Skin epidermis (tissue), 12 donors: Measurements from ENCODE around the gene HOXB6.

Experiments used
- H3K27ac ChIP-seq, 21 experiments: fragments of 200-600 bp; sonication (generic) in 11 of 21; one replicate each; pipeline ENCODE4 v1.5.0; 2020; ENCODE audit warnings: mild to moderate bottlenecking in 3 of 21, inconsistent platforms in 2 of 21, moderate library complexity in 2 of 21
- H3K4me3 ChIP-seq, 7 experiments: fragments of 200-600 bp; sonication (generic) in 2 of 7; one replicate each; pipeline ENCODE4 v1.5.0; 2020; ENCODE audit warnings: inconsistent platforms in 2 of 7, mild to moderate bottlenecking in 2 of 7, moderate library complexity in 1 of 7

HOXB6 gene

GRCh38 chr17:48624544-48625494 lies 20.0 kb upstream of the HOXB6 start:
- peak overlapping the region in 3 of 21 experiments; percentile 7 to 79 (median 13) for H3K27ac ChIP-seq
- H3K4me3 ChIP-seq: peak overlapping the region; percentile 5 to 25 (median 16)

GRCh38 chr17:48624118-48624517 lies 19.3 kb upstream of the HOXB6 start:
- H3K4me3 ChIP-seq: no peak overlapping the region
- H3K27ac ChIP-seq: no peak overlapping the region

GRCh38 chr17:48623583-48623982 lies 18.8 kb upstream of the HOXB6 start:
- Histone ChIP-seq H3K4me3 (no peak overlapping the region), H3K27ac (no peak overlapping the region)

GRCh38 chr17:48622857-48623256 lies 18.1 kb upstream of the HOXB6 start:
- H3K27ac ChIP-seq: no peak overlapping the region
- no peak overlapping the region for H3K4me3 ChIP-seq

DNA sequence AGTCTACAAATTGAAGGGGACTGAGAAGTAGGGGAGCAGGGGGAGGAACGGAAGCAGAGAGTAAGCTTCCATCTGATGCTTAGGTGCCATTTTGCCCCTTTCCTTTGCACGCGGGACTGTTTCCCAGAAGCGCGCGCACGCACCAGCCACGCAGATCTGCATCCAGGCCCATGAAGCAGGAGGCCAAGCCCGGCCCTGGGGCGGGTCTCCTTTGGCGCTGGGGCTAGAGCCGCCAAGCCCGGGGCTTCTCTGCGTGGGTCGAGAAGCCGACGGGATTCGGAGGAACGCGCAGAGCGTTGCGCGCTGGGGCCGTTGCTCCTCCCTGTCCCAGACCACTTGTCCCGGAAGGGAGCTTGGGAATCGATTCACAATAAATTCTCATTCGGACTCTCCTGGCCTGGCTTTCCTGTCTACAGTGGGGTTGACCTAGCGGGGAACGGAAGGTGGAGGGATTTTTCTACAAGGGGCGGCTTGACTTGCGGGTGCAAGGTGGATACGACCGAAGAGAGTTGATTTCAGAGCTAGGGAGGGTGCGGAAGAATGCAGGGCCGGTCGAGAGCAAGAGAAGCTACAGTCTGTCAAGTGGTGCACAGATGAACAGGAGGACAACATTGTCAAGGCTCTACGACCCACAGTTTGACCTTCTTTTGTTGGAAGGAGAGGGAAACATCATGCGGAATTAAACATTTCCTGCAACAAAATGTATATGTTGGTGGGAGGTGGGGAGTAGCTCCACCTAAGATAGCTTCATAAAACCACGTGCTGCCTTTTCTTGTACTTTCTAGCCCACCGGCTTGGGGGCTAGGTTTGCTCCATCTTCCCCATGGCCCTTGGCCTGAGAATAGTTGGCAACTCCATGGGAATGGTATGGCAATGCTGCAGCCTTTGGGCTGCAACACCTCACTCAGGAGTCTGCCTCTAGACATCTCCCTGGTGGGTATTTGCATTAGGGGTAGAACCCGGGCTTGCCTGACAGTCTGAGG lies 16.9 kb upstream of the HOXB6 start:
- Histone ChIP-seq H3K4me3 (no peak overlapping the region), H3K27ac (no peak overlapping the region)

GRCh38 chr17:48620461-48621139 lies 15.8 kb upstream of the HOXB6 start:
- Histone ChIP-seq H3K4me3 (no peak overlapping the region), H3K27ac (no peak overlapping the region)

- no peak overlapping the region for H3K4me3 ChIP-seq
- H3K27ac ChIP-seq: no peak overlapping the region
Measured at GRCh38 chr17:48619826-48620449, 15.2 kb upstream of the HOXB6 start.

DNA sequence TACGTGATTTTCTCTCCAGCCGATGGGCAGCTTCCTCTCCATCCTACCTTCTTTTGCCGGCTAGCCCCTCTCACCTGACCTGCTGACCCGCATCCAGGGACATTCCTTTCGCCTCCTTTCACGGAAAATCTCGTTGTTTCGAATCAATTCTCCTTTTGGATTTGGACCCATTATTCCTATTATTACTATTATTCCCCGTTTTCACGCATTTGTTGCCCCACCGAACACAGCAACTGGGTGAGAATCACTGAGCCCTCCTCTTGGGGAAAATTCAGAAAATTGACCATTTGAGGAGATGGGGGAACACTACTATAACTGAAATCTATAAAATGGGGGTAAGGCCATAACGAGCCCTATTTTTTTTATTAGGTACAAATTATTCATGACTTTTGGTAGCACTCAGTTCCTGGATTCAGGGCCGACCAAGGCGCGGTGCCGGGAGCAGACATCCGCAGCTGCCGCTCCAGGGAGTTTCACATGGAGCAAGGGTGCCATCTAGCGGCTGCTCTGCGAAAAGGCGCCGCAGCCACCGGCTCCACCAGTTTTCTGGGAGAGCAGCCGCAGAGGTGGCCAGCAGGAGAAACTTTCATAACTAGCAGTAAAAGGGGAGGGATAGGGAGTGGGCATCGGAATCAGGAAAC lies 13.6 kb upstream of the HOXB6 start:
- no peak overlapping the region for H3K4me3 ChIP-seq
- no peak overlapping the region for H3K27ac ChIP-seq

DNA sequence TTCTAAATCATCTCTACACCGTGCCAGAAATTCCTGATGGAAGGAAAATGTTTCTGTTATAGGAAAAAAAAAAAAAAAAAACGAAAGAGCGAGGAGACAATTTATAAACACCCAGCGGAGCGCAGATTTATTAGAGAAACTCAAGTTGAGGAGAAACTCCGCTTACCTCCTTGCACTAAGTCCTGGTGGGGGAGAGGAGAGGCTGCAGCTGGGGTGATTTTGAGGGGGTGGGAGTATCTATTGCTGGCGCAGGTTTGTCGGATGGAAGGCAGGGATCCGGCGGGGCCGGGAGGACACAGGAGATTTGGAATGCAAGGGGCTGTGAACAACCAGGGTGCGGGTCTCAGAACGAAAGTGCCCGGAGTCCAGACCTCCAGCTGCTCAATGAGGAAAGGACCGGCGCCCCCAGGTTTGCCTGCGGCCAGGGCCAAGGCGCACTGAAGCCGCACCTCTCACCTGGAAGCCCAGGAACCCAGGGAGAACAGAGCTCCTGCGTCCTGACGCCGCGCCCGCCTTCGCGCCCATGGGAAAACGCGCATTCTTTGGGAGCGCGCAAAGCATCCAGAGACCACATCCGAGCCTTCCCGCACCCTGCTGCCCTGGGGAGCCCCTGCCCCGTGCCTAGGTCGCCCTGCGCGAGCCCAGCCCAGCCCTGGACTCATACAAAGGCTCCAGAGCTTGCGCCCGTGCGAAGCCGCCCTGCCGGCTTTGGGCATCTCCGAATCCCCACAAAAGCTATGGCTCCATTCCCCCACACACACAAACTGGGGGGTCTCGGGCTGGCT lies 12.9 kb upstream of the HOXB6 start:
- no peak overlapping the region for H3K27ac ChIP-seq
- H3K4me3 ChIP-seq: no peak overlapping the region

- no peak overlapping the region for H3K27ac ChIP-seq
Measured at GRCh38 chr17:48616717-48617470, 12.1 kb upstream of the HOXB6 start.

DNA sequence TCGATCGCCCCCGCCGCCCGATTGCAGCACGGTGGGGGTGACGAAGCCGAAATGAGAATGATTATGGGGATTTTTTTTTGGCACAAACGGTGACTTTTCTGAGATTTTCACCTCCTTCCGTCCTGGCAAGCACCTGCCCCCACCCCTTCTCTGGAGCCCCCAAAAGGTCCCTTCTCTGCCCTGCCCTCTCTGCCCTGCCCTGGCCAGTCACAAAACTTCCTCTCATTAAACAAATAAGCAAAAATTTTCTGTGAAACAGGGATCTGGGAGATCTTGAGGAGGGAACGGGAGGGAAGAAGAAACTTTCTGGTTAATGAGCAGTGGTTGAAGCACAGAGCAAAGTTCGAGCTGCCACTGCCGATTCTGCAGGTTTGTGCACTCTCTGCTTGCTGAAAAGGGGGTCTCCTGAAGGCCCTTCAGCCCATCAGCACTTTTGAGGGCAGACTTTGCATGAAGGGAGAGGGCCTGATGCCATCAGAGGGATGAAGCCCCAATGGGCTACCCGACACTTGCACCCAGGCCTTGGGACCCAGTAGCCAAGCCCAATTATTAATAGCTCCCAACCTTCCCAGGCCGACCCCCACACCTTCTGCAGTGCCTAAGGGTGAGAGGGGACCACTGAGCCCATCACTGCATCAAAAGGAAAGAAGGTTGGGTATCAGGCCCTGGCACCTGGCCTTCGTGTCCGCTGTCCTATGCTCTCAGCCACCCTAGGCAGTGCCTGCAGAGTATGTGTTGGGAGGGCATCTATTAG lies 11.4 kb upstream of the HOXB6 start:
- H3K27ac ChIP-seq: no peak overlapping the region
- H3K4me3 ChIP-seq: no peak overlapping the region

More at GRCh38 chr17:48616717-48617470, 12.1 kb upstream of the HOXB6 start:
- H3K4me3 ChIP-seq: no peak overlapping the region

DNA sequence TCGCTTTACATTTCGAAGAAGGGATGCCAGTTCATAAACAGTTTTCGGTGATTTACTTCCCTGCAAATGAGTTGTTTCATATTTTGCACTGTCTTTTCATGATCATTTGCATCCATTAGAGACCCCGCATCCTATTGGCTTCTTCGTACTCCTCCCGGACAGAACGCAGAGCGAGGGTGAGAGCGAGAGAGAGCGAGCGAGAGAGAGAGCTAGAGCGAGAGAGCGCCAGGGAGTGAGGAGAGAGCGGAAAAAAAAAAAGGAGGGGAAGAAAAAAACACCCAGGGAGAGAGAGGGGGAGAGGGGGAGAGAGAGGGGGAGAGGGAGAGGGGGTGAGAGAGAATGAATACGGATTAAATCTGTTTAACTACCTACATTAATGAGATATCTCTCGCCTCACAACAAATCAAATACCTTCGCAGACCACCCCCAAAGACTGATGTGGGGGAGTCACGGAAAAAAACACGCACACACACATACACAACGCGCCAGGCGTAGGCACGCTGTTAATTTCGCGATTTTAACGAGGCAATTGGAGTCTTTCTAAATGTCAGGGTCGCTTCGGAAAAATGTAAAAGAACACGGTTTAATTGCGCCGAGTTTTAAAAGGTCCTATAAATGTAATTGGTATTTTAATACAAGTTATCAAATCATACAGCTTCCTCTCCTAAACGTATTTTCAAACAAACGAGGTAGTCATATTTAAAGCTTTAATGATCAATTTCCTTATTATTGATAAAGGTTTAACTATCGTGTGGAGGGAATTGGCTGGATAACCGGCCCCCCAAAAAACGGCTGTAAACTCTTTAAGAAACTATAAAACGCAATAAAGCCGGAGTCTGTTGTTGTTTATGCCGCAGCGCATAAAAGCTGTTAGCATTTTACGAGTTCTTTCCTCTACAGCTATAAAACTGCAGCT lies 10.5 kb upstream of the HOXB6 start, which contains the start of gene HOXB8:
TSS of gene HOXB8 (minus strand) at position 246 of the 916 bp plus-strand sequence. CDS start 588 bp downstream, outside the sequence.
- H3K4me3 ChIP-seq: peak within 1 kb of the TSS in 4 of 7 experiments; percentile 6 to 47 (median 13)
- H3K27ac ChIP-seq: peak within 1 kb of the TSS in 3 of 21 experiments; percentile 43 to 94 (median 56)

DNA sequence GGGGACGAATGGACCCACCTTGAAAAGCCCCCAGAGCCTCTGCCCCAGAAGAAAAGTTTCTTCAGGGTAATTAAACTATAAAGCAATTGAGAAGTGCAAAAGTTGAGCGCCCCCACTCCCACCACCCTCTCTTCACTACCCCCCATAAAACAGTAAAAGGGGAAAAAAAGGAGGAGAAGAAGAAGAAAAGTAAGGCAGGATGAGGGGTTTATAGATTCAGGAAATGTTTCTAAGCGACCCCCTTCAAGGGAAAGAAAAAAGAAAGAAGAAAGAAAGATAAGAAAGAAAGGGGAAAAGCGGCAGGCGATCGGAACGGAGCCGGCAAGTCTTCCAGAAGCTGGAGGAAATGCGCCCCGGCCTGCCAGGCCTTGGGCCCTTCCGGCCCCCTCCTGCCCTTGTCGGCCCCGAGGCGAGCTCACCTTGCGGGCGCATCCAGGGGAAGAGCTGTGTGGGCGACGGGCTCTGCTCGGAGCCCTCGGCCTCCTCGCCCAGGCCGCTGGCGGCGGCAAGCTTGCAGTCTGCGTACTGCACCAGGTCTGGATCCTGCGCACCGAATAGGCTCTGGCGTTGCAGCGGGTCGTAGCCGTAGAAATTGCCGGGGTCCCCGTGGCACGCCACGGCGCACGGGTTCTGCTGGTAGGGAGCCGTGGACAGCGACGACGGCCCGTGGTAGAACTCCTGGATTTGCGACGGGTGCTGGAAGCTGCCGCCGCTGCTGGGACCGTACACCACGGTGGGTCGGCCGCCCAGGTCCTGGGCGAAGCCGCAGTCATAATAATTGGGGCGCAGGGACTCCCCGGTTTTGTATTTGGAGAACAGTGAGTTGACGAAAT lies 9.3 kb upstream of the HOXB6 start:
- Histone ChIP-seq H3K27ac (peak overlapping the region in 4 of 21 experiments; percentile 43 to 94 (median 69)), H3K4me3 (peak overlapping the region in 4 of 7 experiments; percentile 6 to 47 (median 13))
